CD4-positive, alpha-beta T cell (primary cell): ENCODE measurements around the gene WDR5. TPM values are rescaled to one million over a fixed set of nuclear protein-coding genes. Genes with fewer than 3 reads are reported as not detected.
A peak's percentile ranks its signal among the peaks of the same experiment; 100 is the strongest.

Source experiments
- ATAC-seq: fragments of 200-7000 bp; cut with Tn5 transposase; one replicate; pipeline ENCODE4 v1.10.0; 2022; ENCODE audit warnings: mild to moderate bottlenecking; ENCODE audit not compliant: poor library complexity
- CTCF ChIA-PET: fragments of 350-600 bp; sonication (Branson Sonifier 250); formaldehyde crosslinking; loops from one replicate; lab custom pipeline; 2021; ENCODE audit warnings: antibody characterized with exemption, inconsistent platforms; lab: Charles Lee
- POLR2A ChIA-PET: fragments of 350-600 bp; sonication (Branson Sonifier 250); formaldehyde crosslinking; loops from one replicate; lab custom pipeline; 2021; ENCODE audit warnings: antibody characterized with exemption, inconsistent platforms; lab: Charles Lee
- DNase-seq, 14 experiments: peaks; one replicate each; pipeline ENCODE4 v3.0.0-alpha.2; 2013 to 2020; ENCODE audit warnings: mixed read lengths in 2 of 14
- H3K27ac ChIP-seq, 2 donors: one replicate each; pipeline versions ENCODE4 v1.5.1 to v1.7.0; 2013; ENCODE audit warnings: low read length in 2 of 2, low read depth in 1 of 2, mild to moderate bottlenecking in 1 of 2
- H3K27me3 ChIP-seq, 2 experiments: 1 replicate in 1 of 2; 2 replicates in 1 of 2; pipeline versions ENCODE4 v1.6.1 to v1.7.0; 2013; ENCODE audit warnings: low read length in 2 of 2, control low read depth in 1 of 2, mild to moderate bottlenecking in 1 of 2, moderate library complexity in 1 of 2; ENCODE audit not compliant: insufficient read depth in 2 of 2, control insufficient read depth in 1 of 2
- H3K36me3 ChIP-seq: one replicate; pipeline ENCODE4 v1.6.1; 2013; ENCODE audit warnings: low read length, control low read depth; ENCODE audit not compliant: insufficient read depth
- H3K4me1 ChIP-seq: one replicate; pipeline ENCODE4 v1.6.1; 2013; ENCODE audit warnings: low read length, control low read depth; ENCODE audit not compliant: insufficient read depth
- H3K4me3 ChIP-seq: one replicate; pipeline ENCODE4 v1.5.1; 2013; ENCODE audit warnings: mild to moderate bottlenecking, low read length, moderate library complexity
- H3K9me3 ChIP-seq, 2 experiments: 1 replicate in 1 of 2; 2 replicates in 1 of 2; pipeline versions ENCODE4 v1.6.1 to v1.7.0; 2013; ENCODE audit warnings: low read length in 2 of 2, mild to moderate bottlenecking in 2 of 2, control low read depth in 1 of 2, moderate library complexity in 1 of 2; ENCODE audit not compliant: control insufficient read depth in 1 of 2, insufficient read depth in 1 of 2
- H3K27ac Mint-ChIP-seq: one replicate; pipeline ENCODE4 v1.8.0; 2020; ENCODE audit warnings: mixed read lengths
- H3K27me3 Mint-ChIP-seq: one replicate; pipeline ENCODE4 v1.8.0; 2021; ENCODE audit warnings: mixed read lengths
- H3K36me3 Mint-ChIP-seq: one replicate; pipeline ENCODE4 v1.8.0; 2021; ENCODE audit warnings: low read depth, mixed read lengths
- H3K4me1 Mint-ChIP-seq: one replicate; pipeline ENCODE4 v1.8.0; 2021; ENCODE audit warnings: low read depth, mixed read lengths
- H3K4me3 Mint-ChIP-seq: one replicate; pipeline ENCODE4 v1.8.0; 2020; ENCODE audit warnings: mild to moderate bottlenecking, mixed read lengths
- H3K9me3 Mint-ChIP-seq: one replicate; pipeline ENCODE4 v1.8.0; 2020; ENCODE audit warnings: mixed read lengths
- CTCF ChIP-seq: fragments of 200-600 bp; IDR thresholded peaks from one replicate; pipeline ENCODE4 v1.8.0; 2022; ENCODE audit warnings: antibody characterized with exemption, mild to moderate bottlenecking
- intact Hi-C, 2 experiments: fragments of 100-400 bp; cut with DNase I in 1 of 2; cut with micrococcal nuclease in 1 of 2; formaldehyde crosslinking; loops; one replicate each; pipeline versions ENCODE4 v1.15.1 to v1.9.0; 2023 to 2025; cut with DNase I, micrococcal nuclease
- total RNA-seq, 174 experiments: library from RNA in 2 of 174; stranded (reverse) in 2 of 174; gene quantifications; one replicate each; pipeline ENCODE4 v1.2.3 and lab custom pipeline; 2021 to 2026

Gene WDR5
- total RNA-seq, 2 experiments from 2014 or later: 14.9 to 16.9 TPM

- H3K27me3 ChIP-seq: no peaks in the 10 kb centered on the region
- no peak for TF ChIP-seq CTCF
- no peak overlapping the region for H3K27ac Mint-ChIP-seq
- H3K36me3 ChIP-seq: no peaks in the 10 kb centered on the region
- H3K27me3 Mint-ChIP-seq: peaks cover 4% of the 10 kb centered on the region
- peaks cover 0 to 4% of the 10 kb centered on the region in 2 experiments for H3K9me3 ChIP-seq
- ChIA-PET POLR2A (interaction anchor here (1.0 to 4.3 kb wide), 12 partner anchors 20 to 1032 kb away, joined by 4 to 114 read pairs (median 8); partner anchors contain the start of genes BRD3OS and WDR5), CTCF (interaction anchor here (0.6 kb wide), 1 partner anchor 1749 kb away, joined by 3 read pairs; no protein-coding TSS in a partner anchor)
- DNase-seq (peak; percentile 14 to 76 (median 32)), ATAC-seq (no peak)
- intact Hi-C loops: loop anchor here (2.0 to 10.0 kb wide), 4 partner anchors 97 to 1339 kb away; partner anchors contain the start of genes BRD3 (in 1 of the 2), COL5A1 (in 1 of the 2), MRPS2 (in 1 of the 2) and RXRA (in 1 of the 2)
- H3K9me3 Mint-ChIP-seq: no peaks in the 10 kb centered on the region
- H3K27ac ChIP-seq: no peak overlapping the region
- H3K4me1 Mint-ChIP-seq: peaks cover 17% of the 10 kb centered on the region
- H3K4me1 ChIP-seq: peaks cover 17% of the 10 kb centered on the region
- peak overlapping the region; percentile 48 for H3K4me3 Mint-ChIP-seq
- H3K36me3 Mint-ChIP-seq: peaks cover 10% of the 10 kb centered on the region
- H3K4me3 ChIP-seq: no peak overlapping the region
Observed at GRCh38 chr9:134165357-134166315, 29.8 kb downstream of the WDR5 start.

- intact Hi-C loops: loop anchor here in 1 of 2 experiments (10.0 kb wide), 2 partner anchors 478 to 1338 kb away; partner anchors contain the start of genes COL5A1 and MRPS2
- Mint-ChIP-seq H3K27me3 (peaks cover 4% of the 10 kb centered on the region), H3K27ac (no peak overlapping the region), H3K4me3 (peak overlapping the region; percentile 66), H3K9me3 (no peaks in the 10 kb centered on the region), H3K36me3 (peaks cover 10% of the 10 kb centered on the region), H3K4me1 (peaks cover 17% of the 10 kb centered on the region)
- ChIA-PET CTCF (no interaction called here), POLR2A (no interaction called here)
- Histone ChIP-seq H3K27ac (no peak overlapping the region), H3K4me3 (no peak overlapping the region), H3K4me1 (peaks cover 17% of the 10 kb centered on the region), H3K27me3 (no peaks in the 10 kb centered on the region), H3K9me3 (peaks cover 0 to 4% of the 10 kb centered on the region in 2 experiments), H3K36me3 (no peaks in the 10 kb centered on the region)
- ATAC-seq (no peak), DNase-seq (peak in 1 of 14 experiments; percentile 49)
- TF ChIP-seq CTCF: no peak
Observed at GRCh38 chr9:134166374-134166773, 30.5 kb downstream of the WDR5 start.

GRCh38 chr9:134167530-134167931 is 31.6 kb downstream of the WDR5 start:
- Histone ChIP-seq H3K9me3 (peaks cover 0 to 4% of the 10 kb centered on the region in 2 experiments), H3K27me3 (no peaks in the 10 kb centered on the region), H3K4me3 (no peak overlapping the region), H3K27ac (no peak overlapping the region), H3K4me1 (peaks cover 17% of the 10 kb centered on the region), H3K36me3 (no peaks in the 10 kb centered on the region)
- POLR2A ChIA-PET: no interaction called here
- peaks cover under 1% of the 10 kb centered on the region for H3K36me3 Mint-ChIP-seq
- DNase-seq: no peak
- ATAC-seq: no peak
- no peak overlapping the region for H3K4me3 Mint-ChIP-seq
- no peaks in the 10 kb centered on the region for H3K9me3 Mint-ChIP-seq
- no peak overlapping the region for H3K27ac Mint-ChIP-seq
- intact Hi-C loops: loop anchor here in 1 of 2 experiments (10.0 kb wide), 2 partner anchors 477 to 1337 kb away; partner anchors contain the start of genes COL5A1 and MRPS2
- H3K4me1 Mint-ChIP-seq: peaks cover 7% of the 10 kb centered on the region
- no peak for TF ChIP-seq CTCF
- peaks cover 4% of the 10 kb centered on the region for H3K27me3 Mint-ChIP-seq
- CTCF ChIA-PET: no interaction called here
